SK-N-SH (cell line): ENCODE results near the gene BTBD16. TPM values are rescaled to one million over a fixed set of nuclear protein-coding genes. Genes with fewer than 3 reads are reported as not detected.

Experiments
- CTCF ChIA-PET: fragments of 300-600, 350-600 bp; formaldehyde crosslinking; extraction: SDS; loops from one replicate; lab custom pipeline; 2021; lab: Yijun Ruan, JAX
- POLR2A ChIA-PET: fragments of 350-600 bp; sonication (Branson Sonifier 250); formaldehyde crosslinking; extraction: SDS; loops from one replicate; lab custom pipeline; 2020; ENCODE audit warnings: antibody characterized with exemption, inconsistent platforms; lab: Yijun Ruan, JAX
- DNase-seq: peaks from one replicate; pipeline ENCODE4 v3.0.0; 2012
- H2AFZ ChIP-seq: fragments of 200-600 bp; sonication (generic); 2 replicates; pipeline ENCODE4 v1.8.1; 2016; ENCODE audit warnings: antibody characterized with exemption, mild to moderate bottlenecking, low read depth
- H3F3A ChIP-seq: fragments of 200-600 bp; sonication (generic); replicated peaks from 2 replicates; pipeline ENCODE3; 2016; ENCODE audit warnings: antibody characterized with exemption, mild to moderate bottlenecking; ENCODE audit not compliant: insufficient read depth
- H3K27ac ChIP-seq, 2 experiments: fragments of 200-500 bp in 1 of 2; fragments of 200-600 bp in 1 of 2; sonication (Bioruptor generic) in 1 of 2; sonication (generic), shearing (Covaris generic) in 1 of 2; 2 replicates each; pipeline versions ENCODE4 v1.5.1 to v1.6.1; 2014 to 2016; ENCODE audit warnings: low read depth in 2 of 2, inconsistent platforms in 1 of 2, low read length in 1 of 2, mild to moderate bottlenecking in 1 of 2, mixed read lengths in 1 of 2
- H3K27me3 ChIP-seq: fragments of 200-600 bp; sonication (generic), shearing (Covaris generic); 2 replicates; pipeline ENCODE4 v1.6.1; 2016; ENCODE audit warnings: mixed run types; ENCODE audit not compliant: insufficient read depth
- H3K36me3 ChIP-seq, 2 experiments: fragments of 200-500 bp in 1 of 2; fragments of 200-600 bp in 1 of 2; sonication (Bioruptor generic) in 1 of 2; sonication (generic) in 1 of 2; replicated peaks in 1 of 2; 2 replicates each; pipeline versions ENCODE3 to v1.5.1; 2014 to 2016; ENCODE audit warnings: low read length in 1 of 2, mild to moderate bottlenecking in 1 of 2; ENCODE audit not compliant: insufficient read depth in 2 of 2, control insufficient read depth in 1 of 2
- H3K4me1 ChIP-seq, 2 experiments: fragments of 200-500 bp in 1 of 2; fragments of 200-600 bp in 1 of 2; sonication (Bioruptor generic) in 1 of 2; sonication (generic), shearing (Covaris generic) in 1 of 2; 2 replicates each; pipeline versions ENCODE4 v1.5.1 to v1.6.1; 2014 to 2016; ENCODE audit warnings: low read depth in 1 of 2, low read length in 1 of 2, mixed run types in 1 of 2; ENCODE audit not compliant: insufficient read depth in 2 of 2, control insufficient read depth in 1 of 2
- H3K4me2 ChIP-seq: fragments of 200-600 bp; sonication (generic), shearing (Covaris generic); 2 replicates; pipeline ENCODE4 v1.6.1; 2017; ENCODE audit warnings: mixed run types
- H3K4me3 ChIP-seq, 2 experiments: fragments of 200-500 bp in 1 of 2; fragments of 200-600 bp in 1 of 2; sonication (Bioruptor generic) in 1 of 2; sonication (generic), shearing (Covaris generic) in 1 of 2; 2 replicates each; pipeline versions ENCODE4 v1.5.1 to v1.8.1; 2014 to 2016; ENCODE audit warnings: low read depth in 2 of 2, inconsistent platforms in 1 of 2, low read length in 1 of 2, mild to moderate bottlenecking in 1 of 2, mixed read lengths in 1 of 2, moderate library complexity in 1 of 2
- H3K79me2 ChIP-seq: fragments of 200-600 bp; sonication (generic); 2 replicates; pipeline ENCODE4 v1.8.1; 2017; ENCODE audit warnings: mild to moderate bottlenecking; ENCODE audit not compliant: insufficient read depth
- H3K9ac ChIP-seq: fragments of 200-600 bp; sonication (generic); 2 replicates; pipeline ENCODE4 v1.6.1; 2017; ENCODE audit warnings: mixed run types
- H3K9me2 ChIP-seq: fragments of 200-600 bp; sonication (generic); 2 replicates; pipeline ENCODE4 v1.6.1; 2017; ENCODE audit warnings: mixed run types
- H3K9me3 ChIP-seq: fragments of 200-600 bp; sonication (generic); 2 replicates; pipeline ENCODE4 v1.6.1; 2017; ENCODE audit warnings: mixed run types, mild to moderate bottlenecking, moderate library complexity
- H4K20me1 ChIP-seq: fragments of 200-600 bp; sonication (generic); 2 replicates; pipeline ENCODE4 v1.6.1; 2017; ENCODE audit warnings: mild to moderate bottlenecking, mixed run types; ENCODE audit not compliant: insufficient read depth
- EZH2phosphoT487 ChIP-seq: fragments of 200-600 bp; sonication (generic); IDR thresholded peaks from 2 replicates; pipeline ENCODE4 v1.6.1; 2017; ENCODE audit warnings: low read depth, mixed run types, mild to moderate bottlenecking, antibody characterized with exemption, moderate library complexity, borderline replicate concordance
- FOSL2 ChIP-seq: IDR thresholded peaks from 2 replicates; pipeline ENCODE4 v1.4.0; 2012; ENCODE audit warnings: low read depth, mild to moderate bottlenecking, moderate library complexity, borderline replicate concordance
- IRF3 ChIP-seq: fragments of 150-350 bp; IDR thresholded peaks from 2 replicates; pipeline ENCODE4 v1.6.1; 2016; ENCODE audit warnings: mild to moderate bottlenecking, low read depth, low read length
- MXI1 ChIP-seq: IDR thresholded peaks from 2 replicates; pipeline ENCODE4 v1.6.1; 2012; ENCODE audit warnings: mild to moderate bottlenecking, low read depth, low read length, improper control_type of control experiment
- NRF1 ChIP-seq: IDR thresholded peaks from 2 replicates; pipeline ENCODE4 v1.6.1; 2012; ENCODE audit warnings: low read depth, mild to moderate bottlenecking, low read length
- POLR2AphosphoS5 ChIP-seq: IDR thresholded peaks from 2 replicates; pipeline ENCODE4 v1.6.1; 2012; ENCODE audit warnings: low read depth, low read length
- RCOR1 ChIP-seq: fragments of 150-350 bp; IDR thresholded peaks from 2 replicates; pipeline ENCODE4 v1.6.1; 2017; ENCODE audit warnings: antibody characterized with exemption, low read length
- REST ChIP-seq: IDR thresholded peaks from 2 replicates; pipeline ENCODE4 v1.6.1; 2012; ENCODE audit warnings: mild to moderate bottlenecking, low read depth, low read length, moderate library complexity
- RXRA ChIP-seq: IDR thresholded peaks from 2 replicates; pipeline ENCODE4 v1.4.0; 2012; ENCODE audit warnings: low read depth, mild to moderate bottlenecking, borderline replicate concordance
- SIN3A ChIP-seq: IDR thresholded peaks from 2 replicates; pipeline ENCODE4 v1.6.1; 2012; ENCODE audit warnings: low read depth, mild to moderate bottlenecking, low read length, moderate library complexity, borderline replicate concordance
- TAF1 ChIP-seq: IDR thresholded peaks from 2 replicates; pipeline ENCODE4 v1.6.1; 2012; ENCODE audit warnings: low read depth, mild to moderate bottlenecking, low read length, moderate library complexity, borderline replicate concordance
- TCF12 ChIP-seq: IDR thresholded peaks from 2 replicates; pipeline ENCODE4 v1.4.0; 2012
- WGBS: methylation state at CpG from one replicate; pipeline ENCODE4 v1.1.6; 2017; ENCODE audit warnings: low lambda C conversion rate; 5-methylcytosine and 5-hydroxymethylcytosine counted together
- polyA plus RNA-seq, 3 experiments: library from polyadenylated mRNA; depleted of rRNA; stranded (reverse); fragments of >200 nt; gene quantifications; 2 replicates each; pipeline ENCODE4 v1.2.3, GENCODE V29; 2012
- TF ChIP-seq, protein P1 (sequence below): IDR thresholded peaks from 2 replicates; pipeline ENCODE4 v1.4.0; 2012; ENCODE audit warnings: low read depth, borderline replicate concordance
- TF ChIP-seq, protein P2 (sequence below): IDR thresholded peaks from 2 replicates; pipeline ENCODE4 v1.4.0; 2012; ENCODE audit warnings: low read depth

Gene BTBD16
- polyA plus RNA-seq, 1 of the 3 experiments (the other 2 are of a cell fraction), result not detected

DNA sequence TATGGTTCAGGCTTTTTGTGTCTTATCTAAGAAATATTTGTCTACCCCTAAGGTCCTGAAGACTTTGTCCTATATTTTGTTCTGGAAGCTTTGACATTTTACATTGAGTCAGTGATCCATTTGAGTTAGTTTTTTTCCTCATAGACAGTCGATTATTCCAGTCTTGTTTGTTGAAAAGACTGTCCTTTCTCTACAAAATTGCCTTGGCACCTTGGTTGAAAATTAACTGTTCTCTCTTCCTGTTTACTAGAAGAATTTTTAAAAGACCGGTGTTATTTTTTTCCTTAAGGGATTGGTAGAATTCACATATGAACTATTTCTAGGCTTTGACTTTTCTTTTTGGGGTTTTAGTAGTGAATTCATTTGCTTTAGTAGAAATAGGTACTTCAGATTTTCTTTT, 115.4 kb downstream of the BTBD16 start:
- H3K9ac ChIP-seq, result no peak overlapping the region
- H3K4me1 ChIP-seq, result no peaks in the 10 kb centered on the region
- H3K79me2 ChIP-seq, result peaks cover 75% of the 10 kb centered on the region
- no peaks in the 10 kb centered on the region for H3K27me3 ChIP-seq
- H3K4me3 ChIP-seq, result no peak overlapping the region
- H3K36me3 ChIP-seq, result peaks cover 0 to 12% of the 10 kb centered on the region in 2 experiments
- H3K9me3 ChIP-seq, result peaks cover 7% of the 10 kb centered on the region; the same call in 1 of the 2 replicates
- no peaks in the 10 kb centered on the region for H3F3A ChIP-seq
- 79% methylated on average over 2 of the region's 2 CpGs for WGBS
- no peak for DNase-seq
- ChIA-PET POLR2A (no interaction called here), CTCF (interaction anchor here (0.7 to 0.8 kb wide), 2 partner anchors 262 to 1252 kb away, joined by 3 read pairs; no protein-coding TSS in a partner anchor)
- H2AFZ ChIP-seq, result no peak overlapping the region
- peaks cover 7% of the 10 kb centered on the region; the same call in 1 of the 2 replicates for H4K20me1 ChIP-seq
- H3K27ac ChIP-seq, result no peak overlapping the region
- TF ChIP-seq, protein P1, sequence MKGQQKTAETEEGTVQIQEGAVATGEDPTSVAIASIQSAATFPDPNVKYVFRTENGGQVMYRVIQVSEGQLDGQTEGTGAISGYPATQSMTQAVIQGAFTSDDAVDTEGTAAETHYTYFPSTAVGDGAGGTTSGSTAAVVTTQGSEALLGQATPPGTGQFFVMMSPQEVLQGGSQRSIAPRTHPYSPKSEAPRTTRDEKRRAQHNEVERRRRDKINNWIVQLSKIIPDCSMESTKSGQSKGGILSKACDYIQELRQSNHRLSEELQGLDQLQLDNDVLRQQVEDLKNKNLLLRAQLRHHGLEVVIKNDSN, result no peak
- TF ChIP-seq REST (no peak), MXI1 (no peak)
- no peaks in the 10 kb centered on the region for H3K9me2 ChIP-seq
- no peak overlapping the region for H3K4me2 ChIP-seq

GRCh38 chr10:122387572-122387971, 116.5 kb downstream of the BTBD16 start:
- Histone ChIP-seq H3K79me2 (peaks cover 66% of the 10 kb centered on the region), H3K27ac (no peak overlapping the region), H3K9me3 (peaks cover 7% of the 10 kb centered on the region; the same call in 1 of the 2 replicates), H3K9ac (no peak overlapping the region), H2AFZ (no peak overlapping the region), H3K4me2 (no peak overlapping the region), H3K9me2 (no peaks in the 10 kb centered on the region), H3K4me3 (no peak overlapping the region; a peak in 1 of 4 replicates), H4K20me1 (peaks cover 7% of the 10 kb centered on the region; the same call in 1 of the 2 replicates), H3F3A (no peaks in the 10 kb centered on the region), H3K27me3 (no peaks in the 10 kb centered on the region), H3K36me3 (peaks cover 0 to 12% of the 10 kb centered on the region in 2 experiments), H3K4me1 (no peaks in the 10 kb centered on the region; a peak in 1 of 4 replicates)
- 100% methylated on average over 2 of the region's 2 CpGs for WGBS
- TF ChIP-seq FOSL2 (no peak), TCF12 (no peak), IRF3 (no peak), SIN3A (no peak), TAF1 (no peak), EZH2phosphoT487 (no peak), NRF1 (no peak), RCOR1 (no peak), REST (no peak), RXRA (no peak), POLR2AphosphoS5 (no peak)
- TF ChIP-seq, protein P1, result no peak
- TF ChIP-seq, protein P2, sequence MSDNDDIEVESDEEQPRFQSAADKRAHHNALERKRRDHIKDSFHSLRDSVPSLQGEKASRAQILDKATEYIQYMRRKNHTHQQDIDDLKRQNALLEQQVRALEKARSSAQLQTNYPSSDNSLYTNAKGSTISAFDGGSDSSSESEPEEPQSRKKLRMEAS, result no peak
- DNase-seq, result no peak
- ChIA-PET POLR2A (no interaction called here), CTCF (interaction anchor here (0.6 to 1.4 kb wide), 3 partner anchors 20 to 261 kb away, joined by 3 to 4 read pairs (median 3); no protein-coding TSS in a partner anchor)
